ENCODE measurements around the gene ZNF8.
"Not testable (repeated sequence)": the region's sequence is repeated elsewhere in the genome, so short reads cannot be mapped to it uniquely, and the experiment has no call there.

ZNF8 gene

GRCh38 chr19:58336216-58336615 is 57.5 kb downstream of the ZNF8 start:
- no peak for DNase-seq (ENCODE audit: low read depth in 2 of 2)

GRCh38 chr19:58336820-58337219 is 58.1 kb downstream of the ZNF8 start:
- no peak for DNase-seq (ENCODE audit: low read depth in 2 of 2)

- no peak for DNase-seq (ENCODE audit: low read depth in 2 of 2)
Measured at GRCh38 chr19:58338336-58338735, 59.6 kb downstream of the ZNF8 start.

- no peak for DNase-seq (ENCODE audit: low read depth in 2 of 2)
Measured at GRCh38 chr19:58338825-58339558, 60.2 kb downstream of the ZNF8 start.

GRCh38 chr19:58345558-58345957 is 66.8 kb downstream of the ZNF8 start:
- DNase-seq (ENCODE audit: low read depth in 2 of 2) = no peak

GRCh38 chr19:58346961-58347929 is 68.5 kb downstream of the ZNF8 start:
- DNase-seq (ENCODE audit: low read depth in 2 of 2) = peak; percentile 38 to 50

GRCh38 chr19:58348080-58348479 is 69.3 kb downstream of the ZNF8 start:
- DNase-seq (ENCODE audit: low read depth in 2 of 2) = not testable (repeated sequence)

GRCh38 chr19:58349590-58349989 is 70.8 kb downstream of the ZNF8 start:
- DNase-seq (ENCODE audit: low read depth in 2 of 2) = no peak

GRCh38 chr19:58350001-58350861 is 71.5 kb downstream of the ZNF8 start:
- DNase-seq (ENCODE audit: low read depth in 2 of 2) = no peak

- no peak for DNase-seq (ENCODE audit: low read depth in 2 of 2)
Measured at GRCh38 chr19:58350871-58351557, 72.3 kb downstream of the ZNF8 start.

GRCh38 chr19:58351558-58351878 is 72.8 kb downstream of the ZNF8 start:
- no peak for DNase-seq (ENCODE audit: low read depth in 2 of 2)

- no peak for DNase-seq (ENCODE audit: low read depth in 2 of 2)
Measured at GRCh38 chr19:58351990-58352755, 73.4 kb downstream of the ZNF8 start.

Data from stimulated activated CD4-positive, alpha-beta T cell treated with anti-CD3 and anti-CD28 coated beads, Interleukin-15, amount 100 ng/mL, for 48 hours (primary cell).